Activated CD4-positive, alpha-beta T cell treated with anti-CD3 and anti-CD28 coated beads for 36 hours (primary cell): ENCODE results near the gene FCHSD2. TPM values are rescaled to one million over a fixed set of nuclear protein-coding genes. Genes with fewer than 3 reads are reported as not detected.
"Not testable (repeated sequence)": the region's sequence is repeated elsewhere in the genome, so short reads cannot be mapped to it uniquely, and the experiment has no call there.

Experiments
- ATAC-seq: fragments of 200-7000 bp; cut with Tn5 transposase; one replicate; pipeline ENCODE4 v1.10.0; 2021; ENCODE audit warnings: mild to moderate bottlenecking, moderate library complexity
- CTCF ChIA-PET: fragments of 350-600 bp; sonication (Branson Sonifier 250); formaldehyde crosslinking; loops from one replicate; lab custom pipeline; 2021; ENCODE audit warnings: antibody characterized with exemption; lab: Charles Lee
- POLR2A ChIA-PET: fragments of 350-600 bp; sonication (Branson Sonifier 250); formaldehyde crosslinking; loops from one replicate; lab custom pipeline; 2021; ENCODE audit warnings: antibody characterized with exemption, inconsistent platforms; lab: Charles Lee
- DNase-seq: peaks from one replicate; pipeline ENCODE4 v3.0.0-alpha.2; 2020
- H3K27ac Mint-ChIP-seq: one replicate; pipeline ENCODE4 v1.8.0; 2021; ENCODE audit warnings: mixed read lengths
- H3K27me3 Mint-ChIP-seq: one replicate; pipeline ENCODE4 v1.8.0; 2021; ENCODE audit warnings: mixed read lengths
- H3K36me3 Mint-ChIP-seq: one replicate; pipeline ENCODE4 v1.8.0; 2021; ENCODE audit warnings: low read depth, mixed read lengths
- H3K4me1 Mint-ChIP-seq: one replicate; pipeline ENCODE4 v1.8.0; 2021; ENCODE audit warnings: mixed read lengths
- H3K4me3 Mint-ChIP-seq: one replicate; pipeline ENCODE4 v1.8.0; 2021; ENCODE audit warnings: mild to moderate bottlenecking, moderate library complexity, mixed read lengths
- H3K9me3 Mint-ChIP-seq: one replicate; pipeline ENCODE4 v1.8.0; 2021; ENCODE audit warnings: low read depth, mixed read lengths
- intact Hi-C, 2 experiments: fragments of 100-400 bp; cut with DNase I in 1 of 2; cut with micrococcal nuclease in 1 of 2; formaldehyde crosslinking; loops; one replicate each; pipeline versions ENCODE4 v1.14.2 to v1.15.1; 2022 to 2024; cut with DNase I, micrococcal nuclease
- total RNA-seq, 2 experiments: library from RNA; stranded (reverse); gene quantifications; one replicate each; pipeline ENCODE4 v1.2.3, GENCODE V29; 2021

Gene FCHSD2
- total RNA-seq, 2 experiments from 2014 or later = 24.1 to 24.7 TPM

DNA sequence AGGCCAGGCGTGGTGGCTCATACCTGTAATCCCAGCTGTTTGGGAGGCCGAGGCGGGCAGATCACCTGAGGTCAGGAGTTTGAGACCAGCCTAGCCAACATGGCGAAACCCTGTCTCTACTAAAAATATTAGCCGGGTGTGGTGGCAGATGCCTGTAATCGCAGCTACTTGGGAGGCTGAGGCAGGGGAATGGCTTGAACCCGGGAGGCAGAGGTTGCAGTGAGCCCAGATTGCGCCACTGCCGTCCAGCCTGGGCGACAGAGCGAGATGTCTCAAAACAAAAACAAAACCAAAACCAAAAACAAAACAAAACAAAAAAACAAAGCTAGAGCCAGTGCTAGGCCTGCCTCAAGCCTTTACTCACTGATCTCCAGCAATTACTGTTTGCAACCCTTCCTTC is 314.5 kb downstream of the FCHSD2 start:
- ChIA-PET POLR2A (interaction anchor here (0.6 to 1.0 kb wide), 4 partner anchors 12 to 585 kb away, joined by 3 to 8 read pairs (median 4); no protein-coding TSS in a partner anchor), CTCF (interaction anchor here (0.8 to 2.9 kb wide), 7 partner anchors 14 to 417 kb away, joined by 3 to 11 read pairs (median 5); no protein-coding TSS in a partner anchor)
- H3K27ac Mint-ChIP-seq = peak overlapping the region; percentile 82
- peak; percentile 72 for ATAC-seq
- DNase-seq, H3K27me3 Mint-ChIP-seq, intact Hi-C loops, H3K4me3 Mint-ChIP-seq, H3K9me3 Mint-ChIP-seq: not testable (repeated sequence)
- peaks cover 18% of the 10 kb centered on the region for H3K36me3 Mint-ChIP-seq
- peaks cover 11% of the 10 kb centered on the region for H3K4me1 Mint-ChIP-seq

GRCh38 chr11:72826942-72827480 is 315.1 kb downstream of the FCHSD2 start:
- ChIA-PET CTCF (interaction anchor here (0.7 to 2.9 kb wide), 4 partner anchors 14 to 418 kb away, joined by 3 to 11 read pairs (median 6); no protein-coding TSS in a partner anchor), POLR2A (no interaction called here)
- ATAC-seq = no peak
- intact Hi-C loops = no loop called here
- DNase-seq = no peak
- Mint-ChIP-seq H3K27ac (peak overlapping the region; percentile 64), H3K36me3 (peaks cover 19% of the 10 kb centered on the region), H3K9me3 (no peaks in the 10 kb centered on the region), H3K4me1 (peaks cover 11% of the 10 kb centered on the region), H3K27me3 (no peaks in the 10 kb centered on the region), H3K4me3 (no peak overlapping the region)

GRCh38 chr11:72826191-72826941 is 315.8 kb downstream of the FCHSD2 start:
- Mint-ChIP-seq H3K4me1 (peaks cover 11% of the 10 kb centered on the region), H3K4me3 (no peak overlapping the region), H3K27me3 (no peaks in the 10 kb centered on the region), H3K27ac (no peak overlapping the region), H3K9me3 (no peaks in the 10 kb centered on the region), H3K36me3 (peaks cover 17% of the 10 kb centered on the region)
- POLR2A ChIA-PET = no interaction called here
- DNase-seq (no peak), ATAC-seq (no peak)
- CTCF ChIA-PET = interaction anchor here (0.5 to 1.1 kb wide), 3 partner anchors 50 to 352 kb away, joined by 3 to 4 read pairs (median 3); no protein-coding TSS in a partner anchor
- intact Hi-C loops = no loop called here

- Mint-ChIP-seq H3K27ac (peak overlapping the region; percentile 21), H3K36me3 (peaks cover 16% of the 10 kb centered on the region), H3K9me3 (no peaks in the 10 kb centered on the region)
Measured at GRCh38 chr11:72825661-72826060, 316.5 kb downstream of the FCHSD2 start.

GRCh38 chr11:72824811-72825505 is 317.2 kb downstream of the FCHSD2 start:
- Mint-ChIP-seq H3K4me1 (peaks cover 20% of the 10 kb centered on the region), H3K27me3 (no peaks in the 10 kb centered on the region), H3K27ac (peak overlapping the region; percentile 21), H3K9me3 (no peaks in the 10 kb centered on the region), H3K4me3 (no peak overlapping the region), H3K36me3 (peaks cover 16% of the 10 kb centered on the region)
- ChIA-PET CTCF (interaction anchor here (0.6 to 0.9 kb wide), 3 partner anchors 9 to 261 kb away, joined by 3 read pairs; no protein-coding TSS in a partner anchor), POLR2A (no interaction called here)
- no peak for ATAC-seq
- no peak for DNase-seq
- intact Hi-C loops = no loop called here

More at GRCh38 chr11:72825661-72826060, 316.5 kb downstream of the FCHSD2 start:
- Mint-ChIP-seq H3K27me3 (no peaks in the 10 kb centered on the region), H3K4me3 (no peak overlapping the region), H3K4me1 (peaks cover 15% of the 10 kb centered on the region)
- ATAC-seq = no peak
- ChIA-PET POLR2A (no interaction called here), CTCF (interaction anchor here (0.5 to 1.1 kb wide), 3 partner anchors 49 to 353 kb away, joined by 3 to 4 read pairs (median 3); no protein-coding TSS in a partner anchor)
- no peak for DNase-seq
- intact Hi-C loops = no loop called here

DNA sequence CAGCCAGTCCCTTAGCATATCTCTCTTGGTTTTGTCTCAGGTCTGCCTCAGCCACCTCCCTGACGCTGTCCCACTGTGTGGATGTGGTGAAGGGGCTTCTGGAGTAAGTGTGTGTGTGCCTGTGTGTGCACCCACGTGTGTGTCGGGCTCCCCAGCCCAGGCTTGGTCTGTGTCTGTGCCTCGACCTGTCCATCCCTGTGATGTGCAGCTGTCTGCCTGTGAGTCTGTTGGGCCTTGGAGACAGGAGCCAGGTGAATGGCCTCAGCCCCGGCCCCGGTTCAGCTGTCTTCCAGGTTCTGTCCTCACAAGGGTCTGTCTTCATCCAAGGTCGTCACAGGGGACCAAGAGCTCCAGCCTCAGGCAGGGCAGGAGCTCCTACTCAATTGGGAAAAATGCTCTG is 318.1 kb downstream of the FCHSD2 start:
- DNase-seq (no peak), ATAC-seq (no peak)
- ChIA-PET CTCF (interaction anchor here (0.6 kb wide), 1 partner anchor 471 kb away, joined by 3 read pairs; no protein-coding TSS in a partner anchor), POLR2A (no interaction called here)
- intact Hi-C loops = no loop called here
- Mint-ChIP-seq H3K27me3 (no peaks in the 10 kb centered on the region), H3K36me3 (peaks cover 14% of the 10 kb centered on the region), H3K9me3 (no peaks in the 10 kb centered on the region), H3K27ac (no peak overlapping the region), H3K4me3 (no peak overlapping the region), H3K4me1 (peaks cover 20% of the 10 kb centered on the region)

DNA sequence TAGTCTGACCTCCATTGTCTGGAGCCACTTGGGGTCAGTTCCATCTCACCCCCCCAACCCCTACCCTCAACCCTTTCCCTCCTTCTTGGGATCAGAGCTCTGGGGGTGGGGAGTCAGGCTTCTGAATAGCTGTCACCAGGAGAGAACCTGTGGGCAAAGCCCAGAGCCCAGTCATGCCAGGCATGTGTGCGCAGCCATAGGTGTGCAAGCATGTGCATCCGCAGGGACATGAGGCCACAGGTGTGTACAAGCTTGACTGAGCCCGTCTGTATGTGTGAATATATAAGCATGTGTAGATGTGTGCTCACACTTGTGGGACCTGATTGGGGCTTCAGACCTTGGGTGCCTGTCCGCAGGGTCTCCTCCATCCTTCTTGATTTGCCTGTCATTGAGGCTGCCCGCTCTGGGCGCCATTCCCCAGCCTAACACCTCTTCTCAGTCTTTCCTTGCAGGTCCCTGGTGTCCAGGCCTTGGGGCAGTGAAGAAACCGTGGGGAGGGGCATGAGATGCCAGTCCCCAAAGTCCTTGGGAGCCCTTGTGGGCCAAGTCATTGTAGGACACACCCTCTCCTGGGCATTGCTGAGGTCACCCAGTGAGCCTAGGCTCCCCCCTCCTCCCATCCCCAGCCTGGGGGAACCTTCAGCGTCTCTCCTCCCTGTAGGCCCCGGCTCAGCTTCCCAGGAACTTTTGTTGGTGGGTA is 318.9 kb downstream of the FCHSD2 start:
- intact Hi-C loops = no loop called here
- H3K27ac Mint-ChIP-seq = no peak overlapping the region
- peaks cover 20% of the 10 kb centered on the region for H3K36me3 Mint-ChIP-seq
- no peaks in the 10 kb centered on the region for H3K9me3 Mint-ChIP-seq
- no peaks in the 10 kb centered on the region for H3K27me3 Mint-ChIP-seq
- ATAC-seq (no peak), DNase-seq (no peak)
- POLR2A ChIA-PET = no interaction called here
- H3K4me1 Mint-ChIP-seq = peaks cover 20% of the 10 kb centered on the region
- CTCF ChIA-PET = interaction anchor here (1.0 kb wide), 1 partner anchor 31 kb away, joined by 4 read pairs; no protein-coding TSS in a partner anchor
- H3K4me3 Mint-ChIP-seq = no peak overlapping the region

- H3K4me3 Mint-ChIP-seq = peak overlapping the region; percentile 46
- ATAC-seq = peak; percentile 84
- H3K9me3 Mint-ChIP-seq = no peaks in the 10 kb centered on the region
- no peak overlapping the region for H3K27ac Mint-ChIP-seq
- peaks cover 27% of the 10 kb centered on the region for H3K36me3 Mint-ChIP-seq
- CTCF ChIA-PET = interaction anchor here (0.5 to 1.0 kb wide), 2 partner anchors 30 to 250 kb away, joined by 3 to 4 read pairs; no protein-coding TSS in a partner anchor
- intact Hi-C loops = no loop called here
- POLR2A ChIA-PET = interaction anchor here (0.6 to 1.0 kb wide), 2 partner anchors 9 to 555 kb away, joined by 3 read pairs; no protein-coding TSS in a partner anchor
- no peaks in the 10 kb centered on the region for H3K27me3 Mint-ChIP-seq
- DNase-seq = peak; percentile 85
- H3K4me1 Mint-ChIP-seq = peaks cover 12% of the 10 kb centered on the region
Measured at GRCh38 chr11:72821920-72822799, 320.0 kb downstream of the FCHSD2 start.

DNA sequence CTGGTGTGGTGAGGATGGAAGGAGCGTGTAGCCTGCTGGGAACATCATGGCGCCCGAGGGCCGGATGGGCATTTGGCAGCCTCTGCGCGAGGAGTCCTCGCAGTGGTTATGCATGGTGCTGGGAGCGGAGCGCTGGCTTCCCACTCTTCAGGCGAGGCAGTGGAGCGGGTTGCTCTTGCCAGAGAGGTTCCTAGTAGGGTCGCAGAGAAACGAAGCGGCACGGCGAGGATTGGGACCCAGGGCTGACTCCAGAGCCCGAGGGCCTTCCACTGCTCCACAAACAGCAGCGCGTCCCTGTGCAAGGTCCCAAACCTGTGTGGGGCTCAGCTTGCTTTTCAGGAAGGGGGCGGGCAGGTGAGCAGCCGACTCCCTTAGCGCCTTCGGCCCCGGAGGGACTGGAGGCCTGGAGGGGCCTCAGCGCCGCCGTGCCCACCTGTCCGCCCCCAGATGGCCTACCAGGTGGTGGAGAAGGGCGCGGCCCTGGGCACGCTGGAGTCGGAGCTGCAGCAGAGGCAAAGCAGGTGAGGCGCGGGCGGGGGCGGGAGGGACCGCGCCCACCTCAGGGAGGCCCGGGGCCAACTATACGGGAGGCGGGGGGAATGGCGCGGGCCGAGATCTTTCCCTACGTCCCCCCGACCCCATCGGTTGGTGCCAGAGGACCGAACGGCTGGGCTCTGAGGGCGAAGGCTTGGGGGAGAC is 320.7 kb downstream of the FCHSD2 start:
- peak overlapping the region; percentile 37 for H3K27ac Mint-ChIP-seq
- DNase-seq (no peak), ATAC-seq (no peak)
- H3K27me3 Mint-ChIP-seq = no peaks in the 10 kb centered on the region
- intact Hi-C loops = no loop called here
- H3K4me1 Mint-ChIP-seq = peaks cover 14% of the 10 kb centered on the region
- no peak overlapping the region for H3K4me3 Mint-ChIP-seq
- POLR2A ChIA-PET = no interaction called here
- no peaks in the 10 kb centered on the region for H3K9me3 Mint-ChIP-seq
- H3K36me3 Mint-ChIP-seq = peaks cover 30% of the 10 kb centered on the region
- CTCF ChIA-PET = no interaction called here
